ENCODE data around the gene LGSN.
"Not testable (repeated sequence)": the region's sequence is repeated elsewhere in the genome, so short reads cannot be mapped to it uniquely, and the experiment has no call there.

The LGSN gene

DNA sequence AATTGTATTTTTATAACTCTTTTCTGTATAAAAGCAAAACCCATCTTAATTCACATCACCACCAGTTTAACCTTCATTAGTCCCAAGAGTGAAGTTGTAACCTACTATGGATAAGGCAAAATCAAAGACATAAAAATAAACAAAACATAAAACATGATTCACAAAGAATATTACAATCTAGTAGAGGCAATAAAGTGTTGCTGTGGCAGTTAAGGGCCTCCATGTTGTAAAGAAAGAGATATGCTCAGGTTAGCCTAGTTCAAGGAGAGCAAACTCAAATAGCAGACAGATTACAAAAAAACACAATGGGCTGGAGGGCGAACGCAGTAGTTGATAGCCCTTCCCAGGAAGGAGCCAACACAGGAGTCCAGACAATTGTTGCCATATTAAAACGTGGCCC, 13.4 kb downstream of the LGSN start:
- H3K4me3 ChIP-seq (ENCODE audit: extremely low read depth, insufficient read depth, low read length, poor library complexity, severe bottlenecking) = no peak overlapping the region
- H3K4me1 ChIP-seq (ENCODE audit: control insufficient read depth, insufficient read depth, low read length, poor library complexity, severe bottlenecking) = no peaks in the 10 kb centered on the region
- WGBS, 2 experiments (ENCODE audit: insufficient coverage in 2 of 2) = 79 to 94% methylated on average over 2 to 3 of the region's 3 CpGs
- H3K36me3 ChIP-seq (ENCODE audit: control insufficient read depth, insufficient read depth, low read length) = no peaks in the 10 kb centered on the region
- H3K27ac ChIP-seq (ENCODE audit: low read depth, low read length, severe bottlenecking) = no peak overlapping the region
- H3K9me3 ChIP-seq (ENCODE audit: control insufficient read depth, low read length) = no peaks in the 10 kb centered on the region

DNA sequence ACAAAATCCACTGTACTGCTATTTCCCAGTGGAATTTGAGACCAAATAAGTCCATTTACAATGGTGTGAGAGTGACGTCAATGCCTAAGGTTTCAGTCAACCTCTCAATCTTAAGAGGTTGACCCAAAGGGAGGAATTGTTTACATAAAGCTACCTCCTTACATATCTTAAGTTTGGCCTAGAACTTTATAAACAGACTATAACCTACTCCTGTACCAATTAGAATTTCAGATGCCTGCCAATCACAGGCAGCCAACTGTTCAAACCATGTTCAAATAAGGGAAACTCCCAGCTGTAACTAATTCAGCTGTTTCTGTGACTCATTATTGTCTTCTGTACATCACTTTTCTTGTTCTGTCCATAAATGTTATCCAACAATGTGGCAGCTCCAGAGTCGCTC, 14.5 kb downstream of the LGSN start:
- Histone ChIP-seq H3K4me1 (ENCODE audit: control insufficient read depth, insufficient read depth, low read length, poor library complexity, severe bottlenecking) (no peaks in the 10 kb centered on the region), H3K4me3 (ENCODE audit: extremely low read depth, insufficient read depth, low read length, poor library complexity, severe bottlenecking) (no peak overlapping the region), H3K27ac (ENCODE audit: low read depth, low read length, severe bottlenecking) (no peak overlapping the region), H3K36me3 (ENCODE audit: control insufficient read depth, insufficient read depth, low read length) (no peaks in the 10 kb centered on the region), H3K9me3 (ENCODE audit: control insufficient read depth, low read length) (no peaks in the 10 kb centered on the region)
- WGBS, 2 experiments (ENCODE audit: insufficient coverage in 2 of 2) = no CpG with 5 or more reads among the region's 2 CpGs

DNA sequence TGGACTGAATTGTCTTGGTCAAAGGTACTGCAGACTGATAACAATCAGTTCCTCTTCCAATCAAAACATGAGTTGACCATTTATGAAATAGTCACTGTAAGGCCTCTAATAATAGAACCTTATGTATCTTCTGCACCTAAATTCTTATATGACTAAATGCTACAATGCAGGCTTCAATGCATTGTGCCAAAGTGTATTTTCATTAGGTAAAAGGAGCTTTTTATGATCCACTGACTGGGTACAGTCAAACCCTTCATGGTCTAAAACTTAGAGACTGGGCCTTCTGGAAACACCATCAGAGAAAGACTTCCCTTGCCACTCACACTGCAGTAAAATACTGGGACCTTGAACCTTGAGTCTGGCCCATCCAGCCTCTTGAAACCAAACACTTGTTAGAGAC, 16.3 kb downstream of the LGSN start:
- H3K4me1 ChIP-seq (ENCODE audit: control insufficient read depth, insufficient read depth, low read length, poor library complexity, severe bottlenecking) = no peaks in the 10 kb centered on the region
- peaks cover 6% of the 10 kb centered on the region for H3K9me3 ChIP-seq (ENCODE audit: control insufficient read depth, low read length)
- no peak overlapping the region for H3K4me3 ChIP-seq (ENCODE audit: extremely low read depth, insufficient read depth, low read length, poor library complexity, severe bottlenecking)
- H3K36me3 ChIP-seq (ENCODE audit: control insufficient read depth, insufficient read depth, low read length) = no peaks in the 10 kb centered on the region
- H3K27ac ChIP-seq (ENCODE audit: low read depth, low read length, severe bottlenecking) = no peak overlapping the region

DNA sequence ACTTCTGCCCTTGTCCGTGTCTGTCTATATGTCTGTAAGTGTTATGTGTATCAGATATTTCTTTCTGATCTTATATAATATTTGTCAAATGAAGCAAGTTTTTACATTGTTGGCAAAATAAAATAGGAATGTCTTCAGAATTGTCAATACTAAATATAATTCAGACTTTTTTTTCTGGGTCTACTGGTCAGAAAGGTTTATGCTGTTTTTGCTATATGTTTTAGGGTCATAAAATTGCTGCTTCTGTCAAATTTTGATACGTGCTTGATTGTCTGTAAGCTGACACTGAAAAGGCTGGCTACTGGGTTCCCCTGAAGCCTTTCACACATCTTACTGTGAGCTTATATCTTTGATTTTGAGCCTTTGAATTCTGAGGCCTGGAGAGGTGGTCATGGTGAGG, 20.1 kb downstream of the LGSN start:
- WGBS, 2 experiments (ENCODE audit: insufficient coverage in 2 of 2) = 100% methylated on average over 1 of the region's 2 CpGs; no CpG with 5 or more reads in 1 of the 2 experiments
- no peaks in the 10 kb centered on the region for H3K36me3 ChIP-seq (ENCODE audit: control insufficient read depth, insufficient read depth, low read length)
- peaks cover 6% of the 10 kb centered on the region for H3K9me3 ChIP-seq (ENCODE audit: control insufficient read depth, low read length)
- no peak overlapping the region for H3K27ac ChIP-seq (ENCODE audit: low read depth, low read length, severe bottlenecking)
- H3K4me3 ChIP-seq (ENCODE audit: extremely low read depth, insufficient read depth, low read length, poor library complexity, severe bottlenecking) = no peak overlapping the region
- H3K4me1 ChIP-seq (ENCODE audit: control insufficient read depth, insufficient read depth, low read length, poor library complexity, severe bottlenecking) = no peaks in the 10 kb centered on the region

DNA sequence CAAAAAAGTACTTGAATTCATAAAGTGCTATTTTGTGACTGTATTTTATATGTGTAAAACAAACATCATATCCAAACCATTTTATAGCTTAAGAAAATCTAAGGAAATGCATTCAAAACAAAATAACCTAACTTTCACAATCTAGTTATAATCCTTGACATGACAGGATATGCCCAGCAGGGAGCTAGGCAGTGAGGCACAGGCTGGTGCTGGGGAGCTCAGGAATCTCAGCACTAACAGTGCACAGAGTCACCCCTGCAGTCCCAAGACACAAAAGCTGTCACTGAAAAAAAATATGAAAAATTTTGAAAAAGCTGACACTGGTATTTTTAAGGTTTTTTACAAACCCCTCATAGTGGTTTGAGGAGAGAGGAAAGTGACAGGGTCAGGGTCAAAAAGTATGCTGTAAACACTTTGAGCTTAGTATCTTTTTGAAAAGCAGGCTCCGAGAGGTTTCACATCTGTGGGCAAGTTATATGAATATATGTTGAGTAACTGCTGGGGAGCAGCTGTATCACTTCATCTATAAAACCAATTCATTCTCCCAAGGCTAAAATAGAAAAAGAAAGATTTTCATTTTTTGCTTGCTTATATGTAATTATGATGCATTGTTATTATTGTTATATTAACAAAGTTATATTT, 24.1 kb downstream of the LGSN start:
- WGBS, 2 experiments (ENCODE audit: insufficient coverage in 2 of 2) = 100% methylated on average over 1 of the region's 1 CpG; no CpG with 5 or more reads in 1 of the 2 experiments
- Histone ChIP-seq H3K36me3 (ENCODE audit: control insufficient read depth, insufficient read depth, low read length) (no peaks in the 10 kb centered on the region), H3K4me1 (ENCODE audit: control insufficient read depth, insufficient read depth, low read length, poor library complexity, severe bottlenecking) (no peaks in the 10 kb centered on the region), H3K4me3 (ENCODE audit: extremely low read depth, insufficient read depth, low read length, poor library complexity, severe bottlenecking) (no peak overlapping the region), H3K27ac (ENCODE audit: low read depth, low read length, severe bottlenecking) (no peak overlapping the region), H3K9me3 (ENCODE audit: control insufficient read depth, low read length) (peaks cover 6% of the 10 kb centered on the region)

GRCh38 chr6:63290492-63291058, 29.2 kb downstream of the LGSN start:
- H3K9me3 ChIP-seq (ENCODE audit: control insufficient read depth, low read length) = no peaks in the 10 kb centered on the region
- WGBS, 2 experiments (ENCODE audit: insufficient coverage in 2 of 2) = 94 to 97% methylated on average over 4 to 5 of the region's 6 CpGs
- H3K27ac ChIP-seq (ENCODE audit: low read depth, low read length, severe bottlenecking) = no peak overlapping the region
- H3K36me3 ChIP-seq (ENCODE audit: control insufficient read depth, insufficient read depth, low read length) = no peaks in the 10 kb centered on the region
- no peaks in the 10 kb centered on the region for H3K4me1 ChIP-seq (ENCODE audit: control insufficient read depth, insufficient read depth, low read length, poor library complexity, severe bottlenecking)
- no peak overlapping the region for H3K4me3 ChIP-seq (ENCODE audit: extremely low read depth, insufficient read depth, low read length, poor library complexity, severe bottlenecking)

DNA sequence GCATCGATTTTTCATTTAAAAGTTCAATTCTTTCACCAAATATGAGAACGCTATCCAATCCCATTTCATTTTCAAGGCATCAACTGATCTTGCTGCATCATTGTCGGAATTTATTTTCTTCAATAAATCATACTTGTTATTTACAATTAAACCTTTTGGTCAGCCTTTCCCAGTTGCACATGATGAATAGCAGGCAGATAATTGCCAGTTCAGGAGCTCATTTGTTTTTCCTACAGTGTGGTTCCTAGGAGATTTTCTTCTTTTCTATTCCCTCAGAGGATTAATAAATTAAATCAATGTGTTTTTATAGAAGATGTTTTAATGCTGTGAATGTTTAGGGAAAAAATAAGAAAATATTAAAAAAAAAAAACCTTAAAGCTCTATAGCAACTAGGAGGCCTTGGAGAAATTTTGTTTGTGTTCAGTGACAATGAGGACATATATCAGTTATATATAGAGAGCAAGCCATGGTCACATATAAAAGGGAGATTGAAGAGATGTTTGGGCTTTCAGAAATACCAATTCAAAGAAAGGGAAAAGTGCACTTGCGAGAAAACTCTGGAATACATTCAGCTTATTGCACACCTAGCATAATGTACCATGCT, 30.4 kb downstream of the LGSN start:
- Histone ChIP-seq H3K9me3 (ENCODE audit: control insufficient read depth, low read length) (no peaks in the 10 kb centered on the region), H3K36me3 (ENCODE audit: control insufficient read depth, insufficient read depth, low read length) (no peaks in the 10 kb centered on the region), H3K4me1 (ENCODE audit: control insufficient read depth, insufficient read depth, low read length, poor library complexity, severe bottlenecking) (no peaks in the 10 kb centered on the region), H3K4me3 (ENCODE audit: extremely low read depth, insufficient read depth, low read length, poor library complexity, severe bottlenecking) (no peak overlapping the region), H3K27ac (ENCODE audit: low read depth, low read length, severe bottlenecking) (no peak overlapping the region)
- 87 to 91% methylated on average over 3 of the region's 4 CpGs for WGBS, 2 experiments (ENCODE audit: insufficient coverage in 2 of 2)

DNA sequence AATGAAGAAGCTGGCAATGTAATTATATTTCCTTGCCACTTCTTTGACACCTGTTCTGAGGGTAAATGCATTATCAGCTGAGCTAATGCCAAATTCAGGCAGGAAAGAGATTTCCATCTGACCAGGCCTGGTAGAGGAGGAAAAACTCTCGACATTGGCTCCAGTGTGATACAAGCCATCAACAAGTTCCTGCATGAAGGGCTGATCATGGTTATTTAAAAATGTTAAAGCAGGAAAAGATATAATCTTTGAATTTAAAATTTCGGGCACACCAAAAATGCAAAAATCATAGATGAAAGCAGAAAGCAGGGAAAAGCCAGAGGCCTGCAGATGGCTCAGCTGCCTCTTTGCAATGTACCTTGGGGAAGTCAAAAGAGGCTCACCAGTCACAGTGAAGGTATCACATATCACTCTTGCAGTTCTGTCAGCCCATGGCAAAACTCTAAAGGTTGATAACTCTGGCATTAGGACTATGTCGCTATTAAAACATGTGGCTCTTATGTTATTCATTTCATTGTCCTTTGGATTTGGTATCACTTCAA, 39.1 kb downstream of the LGSN start:
- Histone ChIP-seq H3K9me3 (ENCODE audit: control insufficient read depth, low read length) (no peaks in the 10 kb centered on the region), H3K27ac (ENCODE audit: low read depth, low read length, severe bottlenecking) (no peak overlapping the region), H3K36me3 (ENCODE audit: control insufficient read depth, insufficient read depth, low read length) (no peaks in the 10 kb centered on the region), H3K4me1 (ENCODE audit: control insufficient read depth, insufficient read depth, low read length, poor library complexity, severe bottlenecking) (no peaks in the 10 kb centered on the region), H3K4me3 (ENCODE audit: extremely low read depth, insufficient read depth, low read length, poor library complexity, severe bottlenecking) (no peak overlapping the region)
- WGBS, 2 experiments (ENCODE audit: insufficient coverage in 2 of 2) = 89 to 92% methylated on average over 2 to 3 of the region's 3 CpGs

- Histone ChIP-seq H3K4me3 (ENCODE audit: extremely low read depth, insufficient read depth, low read length, poor library complexity, severe bottlenecking) (no peak overlapping the region), H3K4me1 (ENCODE audit: control insufficient read depth, insufficient read depth, low read length, poor library complexity, severe bottlenecking) (no peaks in the 10 kb centered on the region), H3K27ac (ENCODE audit: low read depth, low read length, severe bottlenecking) (no peak overlapping the region), H3K9me3 (ENCODE audit: control insufficient read depth, low read length) (no peaks in the 10 kb centered on the region), H3K36me3 (ENCODE audit: control insufficient read depth, insufficient read depth, low read length) (no peaks in the 10 kb centered on the region)
These were observed 40.9 kb downstream of the LGSN start for GRCh38 chr6:63278916-63279315.

- Histone ChIP-seq H3K27ac (ENCODE audit: low read depth, low read length, severe bottlenecking) (no peak overlapping the region), H3K36me3 (ENCODE audit: control insufficient read depth, insufficient read depth, low read length) (no peaks in the 10 kb centered on the region), H3K4me3 (ENCODE audit: extremely low read depth, insufficient read depth, low read length, poor library complexity, severe bottlenecking) (no peak overlapping the region), H3K4me1 (ENCODE audit: control insufficient read depth, insufficient read depth, low read length, poor library complexity, severe bottlenecking) (no peaks in the 10 kb centered on the region), H3K9me3 (ENCODE audit: control insufficient read depth, low read length) (no peaks in the 10 kb centered on the region)
- WGBS, 2 experiments (ENCODE audit: insufficient coverage in 2 of 2) = no CpG with 5 or more reads among the region's 1 CpG
These were observed 43.8 kb downstream of the LGSN start for GRCh38 chr6:63275953-63276352.

DNA sequence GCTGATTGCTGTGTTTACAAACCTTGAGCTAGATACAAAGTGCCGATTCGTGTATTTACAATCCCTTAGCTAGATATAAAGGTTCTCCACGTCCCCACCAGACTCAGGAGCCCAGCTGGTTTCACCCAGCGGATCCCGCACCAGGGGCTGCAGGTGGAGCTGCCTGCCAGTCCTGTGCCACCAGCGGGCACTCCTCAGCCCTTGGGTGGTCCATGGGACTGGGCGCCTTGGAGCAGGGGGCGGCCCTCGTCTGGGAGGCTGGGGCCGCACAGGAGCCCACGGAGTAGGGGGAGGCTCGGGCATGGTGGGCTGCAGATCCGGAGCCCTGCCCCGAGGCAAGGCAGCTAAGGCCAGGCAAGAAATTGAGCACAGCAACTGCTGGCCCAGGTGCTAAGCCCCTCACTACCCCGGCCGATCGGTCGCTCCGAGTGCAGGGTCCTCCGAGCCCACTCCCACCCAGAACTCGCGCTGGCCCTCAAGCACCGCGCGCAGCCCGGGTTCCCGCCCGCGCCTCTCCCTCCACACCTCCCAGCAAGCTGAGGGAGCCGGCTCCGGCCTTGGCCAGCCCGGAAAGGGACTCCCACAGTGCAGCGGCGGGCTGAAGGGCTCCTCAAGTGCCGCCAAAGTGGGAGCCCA, 44.9 kb downstream of the LGSN start:
- H3K4me1 ChIP-seq (ENCODE audit: control insufficient read depth, insufficient read depth, low read length, poor library complexity, severe bottlenecking); H3K9me3 ChIP-seq (ENCODE audit: control insufficient read depth, low read length); H3K36me3 ChIP-seq (ENCODE audit: control insufficient read depth, insufficient read depth, low read length); H3K27ac ChIP-seq (ENCODE audit: low read depth, low read length, severe bottlenecking); H3K4me3 ChIP-seq (ENCODE audit: extremely low read depth, insufficient read depth, low read length, poor library complexity, severe bottlenecking): not testable (repeated sequence)
- WGBS, 2 experiments (ENCODE audit: insufficient coverage in 2 of 2) = 96 to 99% methylated on average over 16 to 28 of the region's 35 CpGs
